Gastrocnemius medialis (tissue), 4 donors: ENCODE results near the gene SPEM2. TPM values are rescaled to one million over a fixed set of nuclear protein-coding genes. Genes with fewer than 3 reads are reported as not detected.

Source experiments
- ATAC-seq, 2 donors: fragments of 150-250 bp; one replicate each; pipeline ENCODE4 v1.9.1; 2016
- DNase-seq, 2 donors: peaks; one replicate each; pipeline ENCODE4 v3.0.0-alpha.2; 2019
- H3K27ac ChIP-seq, 4 donors: fragments of 200-600 bp; sonication (generic); 1 replicate in 1 of 4; 2 replicates in 3 of 4; pipeline ENCODE4 v1.5.1; 2016 to 2018; ENCODE audit warnings: mild to moderate bottlenecking in 2 of 4, moderate library complexity in 1 of 4
- H3K27me3 ChIP-seq, 3 donors: fragments of 200-600 bp; sonication (generic) in 2 of 3; 1 replicate in 1 of 3; 2 replicates in 2 of 3; pipeline versions ENCODE4 v1.5.1 to v1.6.0; 2016 to 2019; ENCODE audit warnings: mild to moderate bottlenecking in 1 of 3, moderate library complexity in 1 of 3
- H3K36me3 ChIP-seq, 2 donors: fragments of 200-600 bp; sonication (generic) in 1 of 2; one replicate each; pipeline ENCODE4 v1.5.1; 2017 to 2018
- H3K4me1 ChIP-seq, 2 donors: fragments of 200-600 bp; sonication (generic) in 1 of 2; one replicate each; pipeline ENCODE4 v1.5.1; 2016 to 2017; ENCODE audit warnings: mild to moderate bottlenecking in 2 of 2
- H3K4me3 ChIP-seq, 4 donors: fragments of 200-600 bp; sonication (generic) in 3 of 4; 1 replicate in 1 of 4; 2 replicates in 3 of 4; pipeline ENCODE4 v1.5.1; 2016 to 2019; ENCODE audit warnings: mild to moderate bottlenecking in 2 of 4
- H3K9me3 ChIP-seq, 3 donors: fragments of 200-600 bp; sonication (generic) in 2 of 3; 1 replicate in 1 of 3; 2 replicates in 2 of 3; pipeline ENCODE4 v1.5.1; 2016 to 2019
- CTCF ChIP-seq, 5 experiments: fragments of 450-650 bp in 3 of 5; fragments of 200-600 bp in 2 of 5; sonication (generic) in 2 of 5; IDR thresholded peaks in 4 of 5; conservative IDR thresholded peaks in 1 of 5; 1 replicate in 4 of 5; 2 replicates in 1 of 5; pipeline ENCODE4 v1.5.1; 2016 to 2019; ENCODE audit warnings: antibody characterized with exemption in 5 of 5, mild to moderate bottlenecking in 3 of 5, moderate library complexity in 3 of 5
- POLR2A ChIP-seq, 2 donors: fragments of 450-650 bp; IDR thresholded peaks; one replicate each; pipeline ENCODE4 v1.6.1; 2017; ENCODE audit warnings: antibody characterized with exemption in 2 of 2, mild to moderate bottlenecking in 2 of 2, moderate library complexity in 2 of 2
- in situ Hi-C, 4 donors: fragments of 200-750 bp; cut with MboI; loops; one replicate each; pipeline versions ENCODE4 v1.15.0 to v1.8.0; 2017; ENCODE audit warnings: low sequenced_read_pairs in 4 of 4
- intact Hi-C: fragments of 100-400 bp; cut with DNase I; formaldehyde crosslinking; loops from one replicate; pipeline ENCODE4 v1.15.1; 2023; ENCODE audit warnings: low total_unique reads
- total RNA-seq, 4 donors: library from RNA; depleted of rRNA; stranded (reverse); fragments of >200 nt; gene quantifications; one replicate each; pipeline versions ENCODE4 v1.1.0 to v1.2.3, GENCODE V29; 2016

Gene SPEM2
- total RNA-seq, 4 donors from 2014 or later = not detected

GRCh38 chr17:7443499-7444485 is 18.4 kb downstream of the SPEM2 start:
- intact Hi-C loops (loop anchor here (2.0 kb wide), 2 partner anchors 33 to 117 kb away; partner anchors contain the start of gene SENP3), in situ Hi-C loops (loop anchor here in 2 of 4 donors (5.0 to 25.0 kb wide), 2 partner anchors 34 to 119 kb away; partner anchors contain the start of genes SENP3 (in 1 of the 2), TNFSF13 (in 1 of the 2) and ZBTB4 (in 1 of the 2))
- no peak for TF ChIP-seq POLR2A (IDR thresholded peaks at IDR 0.05)
- TF ChIP-seq CTCF (IDR thresholded peaks at IDR 0.05 in 4 of 5, conservative IDR thresholded peaks at IDR 0.05 in 1 of 5) = no peak
- H3K27me3 ChIP-seq = peaks cover 0 to 4% (median 0%) of the 10 kb centered on the region in 3 donors
- peaks cover 0 to 13% of the 10 kb centered on the region in 2 donors for H3K36me3 ChIP-seq
- H3K27ac ChIP-seq = peak overlapping the region; percentile 94 to 100 (median 98)
- DNase-seq = no peak
- H3K4me1 ChIP-seq = peaks cover 28 to 53% of the 10 kb centered on the region in 2 donors
- peak overlapping the region in 1 of 4 donors; percentile 69 for H3K4me3 ChIP-seq
- no peak for ATAC-seq
- no peaks in the 10 kb centered on the region for H3K9me3 ChIP-seq

GRCh38 chr17:7444682-7445618 is 19.5 kb downstream of the SPEM2 start, which contains the start of gene CHRNB1:
Gene CHRNB1 (plus strand): TSS chr17:7445061. CDS start chr17:7445128, 67 bp downstream.
- Histone ChIP-seq H3K27me3 (no peaks in the 10 kb centered on the region), H3K4me1 (peaks cover 22 to 42% of the 10 kb centered on the region in 2 donors), H3K9me3 (no peaks in the 10 kb centered on the region), H3K27ac (peak within 1 kb of the TSS; percentile 94 to 100 (median 98)), H3K4me3 (peak within 1 kb of the TSS; percentile 69 to 87 (median 77)), H3K36me3 (peaks cover 0 to 20% of the 10 kb centered on the region in 2 donors)
- ATAC-seq (peak; percentile 78 to 81), DNase-seq (peak; percentile 78 to 91)
- intact Hi-C loops = loop anchor here (2.0 kb wide), 2 partner anchors 32 to 116 kb away; partner anchors contain the start of gene SENP3
- in situ Hi-C loops = loop anchor here in 2 of 4 donors (5.0 to 25.0 kb wide), 2 partner anchors 32 to 117 kb away; partner anchors contain the start of genes SENP3 (in 1 of the 2), TNFSF13 (in 1 of the 2) and ZBTB4 (in 1 of the 2)
- TF ChIP-seq CTCF (IDR thresholded peaks at IDR 0.05 in 4 of 5, conservative IDR thresholded peaks at IDR 0.05 in 1 of 5) (peak in 3 of 5 experiments; percentile 18 to 34 (median 34)), POLR2A (IDR thresholded peaks at IDR 0.05) (peak; percentile 75 to 87)

- in situ Hi-C loops (loop anchor here in 1 of 4 donors (25.0 kb wide), 1 partner anchor 117 kb away; the partner anchor contains the start of genes SENP3 and TNFSF13), intact Hi-C loops (loop anchor here (2.0 kb wide), 2 partner anchors 31 to 115 kb away; partner anchors contain the start of gene SENP3)
- TF ChIP-seq POLR2A (IDR thresholded peaks at IDR 0.05) = no peak
- TF ChIP-seq CTCF (IDR thresholded peaks at IDR 0.05 in 4 of 5, conservative IDR thresholded peaks at IDR 0.05 in 1 of 5) = no peak
- peak; percentile 23 to 34 for ATAC-seq
- DNase-seq = no peak
- H3K36me3 ChIP-seq = peaks cover 0 to 26% of the 10 kb centered on the region in 2 donors
- peaks cover 15 to 40% of the 10 kb centered on the region in 2 donors for H3K4me1 ChIP-seq
- H3K27ac ChIP-seq = peak overlapping the region; percentile 94 to 100 (median 98)
- H3K4me3 ChIP-seq = peak overlapping the region; percentile 69 to 87 (median 77)
- no peaks in the 10 kb centered on the region for H3K9me3 ChIP-seq
- no peaks in the 10 kb centered on the region for H3K27me3 ChIP-seq
These were observed 20.2 kb downstream of the SPEM2 start for GRCh38 chr17:7445619-7445968.

- DNase-seq (no peak), ATAC-seq (no peak)
- Histone ChIP-seq H3K36me3 (peaks cover 0 to 41% of the 10 kb centered on the region in 2 donors), H3K27ac (peak overlapping the region in 1 of 4 donors; percentile 14), H3K27me3 (no peaks in the 10 kb centered on the region), H3K4me3 (no peak overlapping the region), H3K9me3 (no peaks in the 10 kb centered on the region), H3K4me1 (peaks cover 12 to 27% of the 10 kb centered on the region in 2 donors)
- intact Hi-C loops (no loop called here), in situ Hi-C loops (loop anchor here in 1 of 4 donors (25.0 kb wide), 1 partner anchor 114 kb away; the partner anchor contains the start of genes SENP3 and TNFSF13)
- TF ChIP-seq CTCF (IDR thresholded peaks at IDR 0.05 in 4 of 5, conservative IDR thresholded peaks at IDR 0.05 in 1 of 5) (no peak), POLR2A (IDR thresholded peaks at IDR 0.05) (no peak)
These were observed 23.0 kb downstream of the SPEM2 start for GRCh38 chr17:7448461-7448860.
